Central memory CD8-positive, alpha-beta T cell (primary cell): ENCODE results near the gene AMDHD2.

Source experiments
- ATAC-seq: fragments of 150-1000 bp; cut with Tn5 transposase; replicated peaks from 2 replicates; pipeline ENCODE4 v1.10.0; 2022; ENCODE audit warnings: mild to moderate bottlenecking, moderate FRiP score, moderate number of reproducible peaks; ENCODE audit not compliant: poor library complexity, severe bottlenecking; ENCODE audit errors: extremely low read depth
- DNase-seq, 2 donors: peaks; one replicate each; pipeline ENCODE4 v3.0.0; 2021; ENCODE audit warnings: low spot score in 2 of 2
- H3K27ac Mint-ChIP-seq: one replicate; pipeline ENCODE4 v1.8.0; 2022; ENCODE audit warnings: low read depth, mild to moderate bottlenecking, moderate library complexity, mixed read lengths
- H3K27me3 Mint-ChIP-seq: one replicate; pipeline ENCODE4 v1.8.0; 2022; ENCODE audit warnings: mixed read lengths
- H3K36me3 Mint-ChIP-seq: one replicate; pipeline ENCODE4 v1.8.0; 2022; ENCODE audit warnings: mild to moderate bottlenecking, moderate library complexity, mixed read lengths; ENCODE audit not compliant: insufficient read depth
- H3K4me1 Mint-ChIP-seq: one replicate; pipeline ENCODE4 v1.8.0; 2022; ENCODE audit warnings: mixed read lengths
- H3K4me3 Mint-ChIP-seq: one replicate; pipeline ENCODE4 v1.8.0; 2022; ENCODE audit warnings: mild to moderate bottlenecking, moderate library complexity, mixed read lengths
- H3K9me3 Mint-ChIP-seq: one replicate; pipeline ENCODE4 v1.8.0; 2022; ENCODE audit warnings: mixed read lengths

AMDHD2 gene

DNA sequence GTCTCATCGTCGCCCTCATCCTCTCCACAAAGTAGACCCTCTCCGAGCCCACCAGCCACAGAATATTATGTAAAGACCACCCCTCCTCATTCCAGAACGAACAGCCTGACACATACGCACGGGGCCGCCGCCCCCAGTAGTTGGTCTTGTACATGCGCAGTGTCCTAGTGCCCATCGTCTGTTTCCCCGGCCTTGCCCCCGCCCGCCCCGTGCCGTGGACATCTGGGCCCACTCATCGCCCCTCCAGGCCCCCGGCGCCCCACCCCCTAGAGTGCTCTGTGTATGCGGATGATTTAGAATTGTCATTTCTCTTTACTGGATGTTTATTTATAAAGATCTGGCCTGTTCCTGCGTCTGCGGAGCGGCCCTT lies 475 bp upstream of the AMDHD2 start:
- H3K27me3 Mint-ChIP-seq, result no peaks in the 10 kb centered on the region
- H3K36me3 Mint-ChIP-seq, result peaks cover 47% of the 10 kb centered on the region
- H3K9me3 Mint-ChIP-seq, result no peaks in the 10 kb centered on the region
- peaks cover 71% of the 10 kb centered on the region for H3K4me1 Mint-ChIP-seq
- ATAC-seq (no peak), DNase-seq (no peak)
- H3K4me3 Mint-ChIP-seq, result peak overlapping the region; percentile 79
- H3K27ac Mint-ChIP-seq, result peak overlapping the region; percentile 93

DNA sequence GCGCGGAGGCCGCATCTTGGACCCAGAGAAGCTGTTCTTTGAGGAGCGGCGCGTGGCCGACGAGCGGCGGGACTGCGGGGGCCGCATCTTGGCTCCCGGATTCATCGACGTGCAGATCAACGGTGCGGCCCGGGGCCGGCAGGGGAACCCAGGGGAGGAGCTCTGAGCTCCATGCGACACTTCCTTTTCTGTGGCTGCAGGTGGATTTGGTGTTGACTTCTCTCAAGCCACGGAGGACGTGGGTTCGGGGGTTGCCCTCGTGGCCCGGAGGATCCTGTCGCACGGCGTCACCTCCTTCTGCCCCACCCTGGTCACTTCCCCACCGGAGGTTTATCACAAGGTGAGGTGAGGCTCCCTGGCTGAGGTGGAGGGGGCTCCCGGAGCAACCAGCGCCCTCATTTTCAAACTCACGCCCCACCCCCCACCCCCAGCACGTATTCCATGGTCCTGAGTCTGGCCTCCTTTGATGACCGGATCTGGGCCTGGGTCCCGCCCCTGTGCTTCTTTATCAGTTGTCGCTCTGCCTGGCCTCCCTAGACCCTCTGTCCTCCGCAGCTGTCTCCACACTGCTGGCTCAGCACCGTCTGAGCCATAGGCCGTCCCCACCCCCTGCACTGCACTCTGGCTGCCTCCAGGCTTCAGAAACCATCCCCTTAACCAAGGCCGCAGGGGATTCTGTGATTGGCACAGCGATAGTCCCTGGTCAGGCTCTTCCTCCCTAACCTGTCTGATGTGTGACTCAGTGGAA lies 787 bp downstream of the AMDHD2 start:
- Mint-ChIP-seq H3K9me3 (no peaks in the 10 kb centered on the region), H3K4me1 (peaks cover 58% of the 10 kb centered on the region)
- ATAC-seq, result peak; percentile 84

DNA sequence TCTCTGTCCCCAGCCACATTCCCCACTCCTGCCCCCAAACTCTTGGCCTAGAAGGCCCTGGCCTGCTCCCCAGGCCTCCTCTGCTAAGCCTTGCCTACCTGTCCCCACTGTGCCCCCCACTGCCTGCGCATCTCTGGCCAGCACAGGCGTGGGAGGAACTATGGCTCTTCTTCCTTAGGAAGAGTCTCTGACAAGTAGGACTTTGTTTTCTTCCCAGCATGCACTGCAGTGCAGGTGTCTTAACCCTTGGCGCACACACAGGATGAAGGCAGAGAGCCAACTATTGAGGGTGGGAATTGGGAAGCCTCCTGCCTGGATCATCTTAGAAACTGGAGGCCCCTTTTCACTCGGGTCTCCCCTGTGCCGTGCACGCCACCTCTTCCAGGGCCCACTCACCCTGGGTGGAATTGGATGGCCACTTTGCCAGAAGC lies 3.6 kb downstream of the AMDHD2 start:
- Mint-ChIP-seq H3K27me3 (no peaks in the 10 kb centered on the region), H3K4me3 (no peak overlapping the region), H3K9me3 (no peaks in the 10 kb centered on the region), H3K4me1 (peaks cover 37% of the 10 kb centered on the region), H3K27ac (no peak overlapping the region), H3K36me3 (peaks cover 43% of the 10 kb centered on the region)
- DNase-seq, result no peak
- ATAC-seq, result no peak

More for the DNA sequence above, 787 bp downstream of the AMDHD2 start:
- no peaks in the 10 kb centered on the region for H3K27me3 Mint-ChIP-seq
- H3K4me3 Mint-ChIP-seq, result peak overlapping the region; percentile 79
- DNase-seq, result peak; percentile 60 to 77
- peaks cover 43% of the 10 kb centered on the region for H3K36me3 Mint-ChIP-seq
- peak overlapping the region; percentile 93 for H3K27ac Mint-ChIP-seq

DNA sequence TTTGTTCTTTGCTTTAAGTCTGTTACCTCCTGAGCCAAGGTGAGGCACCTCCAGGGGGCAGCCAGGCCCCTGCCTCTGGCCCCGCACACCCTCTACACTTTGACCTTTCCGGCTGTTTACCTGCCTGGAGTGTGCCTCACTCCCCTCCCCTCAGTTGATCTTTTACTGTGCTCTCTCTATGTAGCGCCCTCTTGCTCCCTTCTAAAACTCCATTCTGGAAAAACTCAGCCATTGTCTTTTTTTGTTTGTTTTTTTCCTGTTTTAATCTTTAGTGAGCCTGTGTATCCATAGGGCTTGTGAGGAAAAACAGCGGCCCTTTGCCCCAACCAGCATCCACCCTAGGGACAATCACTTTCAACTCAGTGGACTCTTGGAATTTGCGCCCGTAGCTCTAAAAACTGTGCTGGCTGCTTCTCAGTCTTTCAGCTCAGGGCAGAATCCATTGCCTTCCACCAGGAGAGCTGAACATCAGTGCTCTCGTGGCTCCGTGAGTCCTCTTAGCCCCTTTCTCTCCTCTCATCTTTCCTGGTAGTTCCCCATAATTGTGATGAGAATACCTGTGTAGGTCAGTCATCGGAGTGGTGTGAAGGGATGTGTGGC lies 4.3 kb downstream of the AMDHD2 start:
- H3K9me3 Mint-ChIP-seq, result no peaks in the 10 kb centered on the region
- no peak overlapping the region for H3K4me3 Mint-ChIP-seq
- peaks cover 31% of the 10 kb centered on the region for H3K4me1 Mint-ChIP-seq
- no peak overlapping the region for H3K27ac Mint-ChIP-seq
- H3K27me3 Mint-ChIP-seq, result no peaks in the 10 kb centered on the region
- DNase-seq (no peak), ATAC-seq (no peak)
- H3K36me3 Mint-ChIP-seq, result peaks cover 41% of the 10 kb centered on the region

DNA sequence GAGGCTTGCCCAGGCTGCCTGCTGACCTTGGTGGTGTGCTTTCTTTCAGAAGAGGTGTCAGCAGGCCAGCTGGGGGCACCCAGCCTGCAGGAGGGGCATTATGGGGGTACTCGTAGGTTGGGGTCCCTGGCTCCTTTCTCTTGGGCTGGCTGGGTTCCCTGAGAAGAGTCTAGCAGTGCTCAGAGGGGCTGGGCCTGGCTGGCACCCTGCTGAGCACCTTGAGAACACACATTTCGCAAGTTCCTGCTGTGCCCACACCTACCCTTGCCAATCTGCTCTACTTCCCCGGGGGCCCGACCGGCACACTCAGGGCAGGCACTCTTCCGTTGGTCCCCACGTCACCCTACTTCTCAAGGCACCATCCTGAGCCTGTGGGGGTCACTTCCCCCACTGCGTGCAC lies 6.0 kb downstream of the AMDHD2 start:
- Mint-ChIP-seq H3K4me1 (peaks cover 28% of the 10 kb centered on the region), H3K9me3 (no peaks in the 10 kb centered on the region), H3K27me3 (no peaks in the 10 kb centered on the region), H3K4me3 (no peak overlapping the region), H3K36me3 (peaks cover 36% of the 10 kb centered on the region), H3K27ac (peak overlapping the region; percentile 33)
- DNase-seq (no peak), ATAC-seq (no peak)

DNA sequence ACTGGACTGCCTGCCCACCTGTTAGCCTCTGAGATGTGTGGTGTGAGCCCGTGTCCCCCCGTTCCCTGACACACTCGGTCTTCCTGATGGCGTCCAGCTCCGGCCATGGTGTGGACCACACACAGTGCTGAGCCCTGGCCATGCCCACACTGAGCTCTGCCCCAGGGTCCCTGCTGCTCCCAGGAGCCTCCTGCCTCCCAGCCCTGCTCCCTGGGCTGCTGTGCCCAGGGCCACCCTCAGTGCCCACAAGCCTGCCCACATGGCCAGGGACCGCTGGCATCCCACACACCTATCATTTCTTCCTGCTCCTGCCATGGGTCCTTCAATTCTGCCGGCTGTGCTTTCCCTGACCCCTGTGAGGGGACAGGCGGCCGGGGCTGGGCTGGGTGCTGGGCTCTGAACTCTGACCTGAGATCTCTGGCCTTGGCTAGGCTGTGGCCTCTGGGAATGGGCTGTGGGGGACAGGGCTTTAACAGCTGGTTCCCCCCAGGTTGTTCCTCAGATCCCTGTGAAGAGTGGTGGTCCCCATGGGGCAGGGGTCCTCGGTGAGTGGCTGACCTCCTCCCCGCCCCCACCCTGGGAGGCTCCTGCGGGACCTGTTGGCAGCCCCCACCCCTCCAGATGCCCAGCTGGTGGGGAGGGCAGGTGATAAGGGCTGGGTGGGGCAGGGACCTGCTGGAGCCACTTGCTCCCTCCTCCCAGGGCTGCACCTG lies 7.1 kb downstream of the AMDHD2 start:
- peaks cover 38% of the 10 kb centered on the region for H3K36me3 Mint-ChIP-seq
- no peak overlapping the region for H3K27ac Mint-ChIP-seq
- ATAC-seq, result no peak
- H3K4me1 Mint-ChIP-seq, result peaks cover 35% of the 10 kb centered on the region
- no peak overlapping the region for H3K4me3 Mint-ChIP-seq
- no peak for DNase-seq
- no peaks in the 10 kb centered on the region for H3K27me3 Mint-ChIP-seq
- no peaks in the 10 kb centered on the region for H3K9me3 Mint-ChIP-seq

- no peaks in the 10 kb centered on the region for H3K27me3 Mint-ChIP-seq
These were observed 7.6 kb downstream of the AMDHD2 start for GRCh38 chr16:2527784-2528100.

DNA sequence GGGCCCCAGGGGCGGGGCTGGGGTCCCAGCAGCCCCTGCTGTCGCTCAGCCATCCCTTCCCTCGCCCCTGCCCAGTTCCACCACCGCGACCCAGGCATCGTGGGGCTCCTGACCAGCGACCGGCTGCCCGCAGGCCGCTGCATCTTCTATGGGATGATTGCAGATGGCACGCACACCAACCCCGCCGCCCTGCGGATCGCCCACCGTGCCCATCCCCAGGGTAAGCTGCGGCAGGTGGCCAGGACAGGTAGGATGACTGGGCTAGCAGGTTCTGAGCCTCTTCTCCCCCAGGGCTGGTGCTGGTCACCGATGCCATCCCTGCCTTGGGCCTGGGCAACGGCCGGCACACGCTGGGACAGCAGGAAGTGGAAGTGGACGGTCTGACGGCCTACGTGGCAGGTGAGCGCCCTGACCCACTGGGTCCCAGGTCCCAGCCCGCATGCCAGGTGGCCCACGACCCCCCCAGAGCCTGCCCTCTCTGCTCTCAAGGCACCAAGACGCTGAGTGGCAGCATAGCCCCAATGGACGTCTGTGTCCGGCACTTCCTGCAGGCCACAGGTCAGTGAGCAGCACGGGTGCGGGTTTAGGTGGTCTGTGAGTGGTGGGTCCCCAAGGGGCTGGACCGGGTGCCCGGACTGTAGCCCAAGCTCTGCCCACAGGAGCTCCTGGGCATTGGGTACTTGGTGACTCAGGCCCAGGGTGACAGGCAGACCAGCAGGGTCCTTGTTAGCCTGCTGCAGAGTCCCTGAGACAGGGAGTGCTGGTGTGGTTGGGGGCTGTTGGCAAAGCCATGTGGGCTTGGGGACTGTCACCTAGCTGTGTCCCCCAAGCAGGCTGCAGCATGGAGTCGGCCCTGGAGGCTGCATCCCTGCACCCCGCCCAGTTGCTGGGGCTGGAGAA lies 8.2 kb downstream of the AMDHD2 start:
- H3K36me3 Mint-ChIP-seq, result peaks cover 43% of the 10 kb centered on the region
- H3K27me3 Mint-ChIP-seq, result no peaks in the 10 kb centered on the region
- H3K4me1 Mint-ChIP-seq, result peaks cover 43% of the 10 kb centered on the region
- no peak overlapping the region for H3K4me3 Mint-ChIP-seq
- DNase-seq (no peak), ATAC-seq (no peak)
- no peak overlapping the region for H3K27ac Mint-ChIP-seq
- H3K9me3 Mint-ChIP-seq, result no peaks in the 10 kb centered on the region

More at GRCh38 chr16:2527784-2528100, 7.6 kb downstream of the AMDHD2 start:
- DNase-seq, result no peak
- H3K9me3 Mint-ChIP-seq, result no peaks in the 10 kb centered on the region
- ATAC-seq, result no peak
- H3K4me3 Mint-ChIP-seq, result no peak overlapping the region
- peaks cover 40% of the 10 kb centered on the region for H3K4me1 Mint-ChIP-seq
- no peak overlapping the region for H3K27ac Mint-ChIP-seq
- H3K36me3 Mint-ChIP-seq, result peaks cover 40% of the 10 kb centered on the region

GRCh38 chr16:2529061-2529931 lies 9.1 kb downstream of the AMDHD2 start:
- H3K4me3 Mint-ChIP-seq, result no peak overlapping the region
- ATAC-seq, result no peak
- H3K27me3 Mint-ChIP-seq, result no peaks in the 10 kb centered on the region
- DNase-seq, result no peak
- peaks cover 44% of the 10 kb centered on the region for H3K36me3 Mint-ChIP-seq
- H3K27ac Mint-ChIP-seq, result no peak overlapping the region
- peaks cover 35% of the 10 kb centered on the region for H3K4me1 Mint-ChIP-seq
- no peaks in the 10 kb centered on the region for H3K9me3 Mint-ChIP-seq

DNA sequence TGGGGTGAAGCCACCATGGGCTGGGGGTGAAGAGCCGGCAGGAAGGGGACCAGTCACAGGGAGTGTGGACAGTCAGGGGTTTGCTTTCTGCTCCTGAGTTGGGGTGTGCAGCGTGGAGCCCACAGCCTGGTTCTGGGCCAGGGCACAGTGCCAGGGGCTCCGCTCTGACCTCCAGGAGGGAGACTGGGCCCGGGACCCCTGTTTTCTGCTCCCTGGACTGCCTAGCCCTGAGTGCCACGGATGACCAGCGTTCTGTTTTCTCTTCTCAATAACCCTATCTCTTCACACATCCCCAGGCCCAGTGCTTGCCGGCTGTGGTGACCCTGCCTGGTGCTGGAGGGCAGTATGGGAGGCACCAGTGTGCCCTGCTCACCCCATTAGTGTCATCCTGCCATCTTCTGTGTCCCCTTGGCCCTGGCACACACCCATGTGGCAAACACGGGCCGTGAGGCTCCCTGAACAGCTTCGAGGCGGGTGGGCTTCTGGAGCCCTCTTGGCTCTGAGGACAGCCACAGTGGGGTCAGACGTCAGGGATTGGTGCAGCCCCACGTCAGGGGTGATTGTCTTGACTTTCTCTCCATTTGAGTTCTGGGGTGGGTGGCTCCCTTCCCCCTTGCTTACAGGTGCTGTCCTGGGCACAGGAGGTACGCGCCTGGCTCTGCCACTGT lies 9.9 kb downstream of the AMDHD2 start:
- H3K27me3 Mint-ChIP-seq, result no peaks in the 10 kb centered on the region
- peaks cover 31% of the 10 kb centered on the region for H3K4me1 Mint-ChIP-seq
- peak overlapping the region; percentile 98 for H3K27ac Mint-ChIP-seq

GRCh38 chr16:2530629-2531318 lies 10.6 kb downstream of the AMDHD2 start:
- Mint-ChIP-seq H3K27ac (peak overlapping the region; percentile 98), H3K9me3 (no peaks in the 10 kb centered on the region), H3K36me3 (peaks cover 43% of the 10 kb centered on the region), H3K4me1 (peaks cover 31% of the 10 kb centered on the region), H3K27me3 (no peaks in the 10 kb centered on the region), H3K4me3 (peak overlapping the region; percentile 93)
- DNase-seq, result no peak
- ATAC-seq, result no peak

More for the DNA sequence above, 9.9 kb downstream of the AMDHD2 start:
- Mint-ChIP-seq H3K36me3 (peaks cover 43% of the 10 kb centered on the region), H3K9me3 (no peaks in the 10 kb centered on the region), H3K4me3 (peak overlapping the region; percentile 46)
- DNase-seq (no peak), ATAC-seq (no peak)
